Activated T-cell treated with anti-CD3 and anti-CD28 coated beads for 4 hours (primary cell): Measurements from ENCODE around the gene GRID1.

Experiments
- DNase-seq: peaks from one replicate; pipeline ENCODE4 v3.0.0-alpha.2; 2020

Gene GRID1

DNA sequence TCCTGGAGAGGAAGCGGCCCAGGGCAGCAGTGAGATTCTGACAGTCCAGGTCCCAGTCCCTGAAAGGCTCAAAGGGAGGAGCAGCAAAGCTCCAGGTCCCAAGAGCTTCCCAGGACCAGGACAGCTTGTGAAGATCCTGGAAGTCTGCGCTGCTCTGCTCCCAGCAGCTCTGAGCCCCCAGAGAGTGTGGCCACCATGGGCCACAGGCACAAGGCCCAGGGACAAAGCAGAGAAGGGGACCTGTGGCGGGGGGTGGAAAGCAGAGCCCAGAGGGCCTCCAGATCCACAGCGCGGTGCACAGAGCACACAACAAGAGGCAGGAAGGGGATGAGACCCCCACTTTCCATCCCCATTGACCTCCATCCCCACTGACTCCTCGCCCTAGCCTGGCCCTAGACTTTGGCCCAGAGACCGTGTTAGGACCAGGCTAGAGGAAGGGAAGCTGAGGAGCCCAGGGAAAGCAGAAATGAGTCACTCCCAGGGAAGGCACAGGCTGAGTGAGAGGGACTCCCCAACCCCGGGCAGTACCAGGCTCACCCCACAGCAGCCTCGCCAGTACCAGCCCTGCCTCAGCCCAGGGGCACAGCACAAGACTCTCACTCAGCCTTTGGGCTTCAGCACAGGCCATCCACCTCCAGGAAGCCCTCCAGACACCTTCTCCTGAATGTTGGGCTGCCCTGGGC lies 75.5 kb downstream of the GRID1 start:
- DNase-seq, result no peak

DNA sequence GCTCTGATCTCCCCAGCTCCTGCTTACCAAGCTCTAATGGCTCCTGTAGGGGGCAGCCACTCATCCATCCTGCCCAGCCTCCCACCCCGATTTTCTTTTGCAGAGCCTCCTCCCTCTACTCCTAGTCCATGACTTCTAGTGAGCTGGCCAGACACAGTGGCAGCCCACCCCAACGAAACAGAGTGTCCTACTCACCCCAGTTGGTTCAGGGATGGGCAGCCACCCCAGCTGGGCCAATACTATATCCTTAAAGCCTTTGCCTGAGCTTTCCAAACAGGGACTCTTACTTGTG lies 77.1 kb downstream of the GRID1 start:
- no peak for DNase-seq

DNA sequence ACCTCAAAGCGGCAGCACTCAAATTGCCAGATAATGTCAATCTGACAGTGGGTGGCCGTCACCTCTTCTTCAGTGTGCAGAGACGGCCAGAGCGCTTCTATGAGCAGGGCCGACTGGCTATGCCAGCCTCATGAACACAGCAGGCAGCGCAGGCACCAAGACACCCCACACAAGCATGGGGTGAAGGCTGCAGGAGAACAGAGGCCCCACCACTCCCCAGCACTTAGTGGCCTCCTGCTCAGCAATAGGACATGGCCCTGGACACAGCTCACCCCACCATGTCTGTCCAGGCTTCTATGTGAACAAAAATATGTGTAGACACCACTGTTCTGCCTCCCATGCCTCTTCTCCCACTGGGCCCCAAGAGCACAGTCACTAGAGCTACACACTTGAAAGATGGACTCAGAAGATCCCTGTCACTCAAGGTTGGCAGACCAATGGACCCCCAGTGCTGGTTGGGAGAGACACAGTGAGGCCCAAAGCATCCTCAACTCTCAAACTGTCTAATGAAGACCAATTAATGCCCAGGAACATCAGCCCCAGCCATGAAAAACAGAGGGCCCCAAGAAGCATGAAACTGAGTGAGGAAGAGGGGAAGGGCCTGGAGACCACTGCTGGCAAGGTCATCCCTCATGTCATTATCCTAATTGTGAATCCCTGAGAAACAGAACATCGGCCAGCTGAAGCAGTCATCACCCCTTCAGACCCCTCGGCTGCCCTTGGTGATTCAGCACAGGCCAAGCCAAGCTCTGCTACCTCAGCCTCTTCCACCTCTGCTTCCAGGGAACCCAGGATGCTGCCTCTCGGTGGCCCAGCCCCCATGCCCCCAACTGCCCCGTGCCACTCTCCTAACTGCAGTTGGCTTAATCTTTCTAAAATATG lies 77.7 kb downstream of the GRID1 start:
- DNase-seq, result no peak

DNA sequence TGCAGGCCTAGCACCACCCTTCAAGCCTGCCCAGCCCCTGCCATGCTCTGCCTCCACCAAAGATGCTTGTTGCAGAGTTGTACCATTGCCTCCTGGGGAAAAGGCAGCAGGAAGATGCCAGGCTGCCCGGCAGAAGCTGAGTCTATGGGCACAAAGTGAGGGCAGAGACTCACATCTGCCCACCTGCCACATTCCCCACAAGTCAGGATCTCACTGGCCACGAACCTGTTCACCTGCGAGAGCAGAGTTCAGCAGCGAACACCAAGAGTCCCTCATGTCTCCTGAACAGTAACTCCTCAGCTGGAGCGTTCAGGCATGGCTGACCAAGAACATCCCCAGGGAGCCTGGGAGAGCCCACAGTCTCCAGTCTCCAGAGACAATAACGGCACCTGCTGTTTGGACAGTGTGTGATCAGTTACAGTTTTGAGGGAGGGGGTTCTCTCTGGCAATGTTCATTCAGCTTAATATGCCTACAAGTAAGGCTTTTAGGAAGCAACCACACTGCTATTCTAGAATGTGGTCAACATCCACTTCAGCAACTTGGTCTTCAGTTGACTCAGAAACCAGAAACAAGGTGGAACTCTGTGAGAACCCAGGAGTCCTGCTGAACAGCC lies 78.5 kb downstream of the GRID1 start:
- DNase-seq, result no peak

DNA sequence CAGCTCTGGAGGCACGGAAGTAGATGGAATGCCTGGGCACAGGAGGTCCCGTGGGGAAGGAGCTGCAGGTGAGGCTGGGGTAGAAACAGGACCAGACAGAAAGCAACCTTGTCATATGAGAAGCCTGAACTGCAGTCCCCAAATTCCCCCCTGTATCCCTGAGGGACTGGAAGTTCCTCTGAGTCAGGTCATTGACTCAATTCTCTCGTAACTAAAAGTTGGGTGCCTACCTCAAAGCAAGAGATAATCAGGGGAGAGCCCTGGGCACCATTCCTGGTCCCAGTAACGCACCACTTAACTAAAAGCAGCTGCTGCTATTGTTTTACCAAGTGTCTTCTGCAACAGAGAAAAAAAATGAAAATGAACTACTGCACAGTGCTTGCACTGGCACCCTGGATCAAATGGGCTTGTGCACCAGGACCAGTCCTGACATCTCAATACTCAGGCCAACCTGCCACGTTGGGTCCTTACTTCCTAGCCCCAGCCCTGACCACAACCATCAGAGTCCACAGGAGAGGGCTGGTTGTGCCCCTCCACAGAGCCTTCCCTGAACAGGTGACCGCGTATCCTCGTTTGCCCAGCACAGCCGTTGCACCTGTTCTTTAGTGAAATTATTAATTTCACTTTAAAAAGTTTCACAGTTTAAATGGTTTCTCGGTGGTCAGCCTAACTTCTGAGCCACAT lies 79.3 kb downstream of the GRID1 start:
- no peak for DNase-seq

DNA sequence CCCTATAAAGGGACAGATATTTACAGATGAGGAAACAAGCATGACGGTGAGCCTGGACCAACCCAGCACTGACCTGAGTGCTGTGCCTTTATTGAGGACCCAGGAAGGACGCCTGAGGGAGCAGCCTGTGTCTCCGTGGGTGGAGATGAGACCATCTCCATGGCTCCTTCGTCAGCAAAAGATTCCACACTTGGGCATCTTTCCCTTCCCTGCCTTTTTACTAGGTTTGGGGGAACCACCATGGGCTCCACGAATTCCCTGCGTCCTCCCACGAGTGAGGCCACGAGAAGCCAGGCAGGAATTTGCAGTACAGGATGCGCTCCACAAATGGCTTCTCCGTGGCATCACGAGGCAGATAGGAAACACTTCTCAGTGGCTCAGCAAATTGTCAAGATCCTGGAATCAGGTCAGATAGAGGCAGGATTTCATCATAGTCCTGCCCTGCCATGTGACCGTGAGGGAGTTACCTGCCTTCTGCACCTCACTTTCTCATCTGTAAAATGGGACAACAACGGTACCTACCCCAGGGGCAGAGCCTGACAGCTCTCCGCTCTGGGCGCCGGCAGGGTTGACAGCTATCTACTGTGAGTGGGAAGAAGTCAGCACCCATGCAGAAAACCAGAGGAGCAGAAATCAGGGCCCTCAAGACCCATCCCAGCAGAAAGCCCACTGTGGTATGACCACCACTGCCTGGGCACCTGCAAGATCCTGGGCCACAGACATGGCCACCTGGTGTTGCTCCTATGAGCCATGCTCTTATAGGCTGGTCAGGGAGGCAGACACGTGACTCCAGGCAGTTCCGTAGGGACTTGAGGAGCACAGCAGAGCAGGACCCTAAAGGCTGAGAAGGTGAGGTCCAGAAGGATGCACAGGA lies 80.1 kb downstream of the GRID1 start:
- no peak for DNase-seq

DNA sequence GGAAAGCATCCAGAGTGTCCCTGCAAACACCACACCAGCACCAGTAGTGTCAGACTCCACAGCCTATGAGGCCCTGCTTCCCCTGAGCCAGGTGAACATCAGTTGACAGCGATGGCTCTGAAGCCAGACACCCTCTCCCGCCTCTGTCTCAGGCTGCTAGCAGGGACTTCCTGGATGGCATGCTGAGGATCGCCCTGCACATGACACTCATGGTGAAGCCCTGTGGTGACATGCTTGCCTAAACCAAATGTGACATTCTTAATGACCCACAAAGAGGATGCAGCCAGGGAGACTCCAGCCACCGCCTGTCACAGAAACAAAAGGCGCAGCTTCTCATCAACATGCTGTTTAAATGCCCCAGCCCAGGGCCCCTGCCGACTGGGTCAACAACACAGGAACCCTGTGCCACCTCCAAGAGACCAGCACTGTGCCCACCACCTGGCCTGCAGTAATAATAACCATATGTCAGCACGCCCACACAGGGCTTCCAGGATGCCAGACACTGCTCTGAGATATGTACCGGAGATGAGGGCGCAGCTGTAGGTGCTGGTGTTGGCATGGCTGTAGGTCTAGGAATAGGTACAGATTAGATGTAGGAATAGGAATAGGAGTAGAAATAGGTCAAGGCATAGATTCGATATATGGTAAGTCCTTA lies 81.3 kb downstream of the GRID1 start:
- DNase-seq, result no peak

DNA sequence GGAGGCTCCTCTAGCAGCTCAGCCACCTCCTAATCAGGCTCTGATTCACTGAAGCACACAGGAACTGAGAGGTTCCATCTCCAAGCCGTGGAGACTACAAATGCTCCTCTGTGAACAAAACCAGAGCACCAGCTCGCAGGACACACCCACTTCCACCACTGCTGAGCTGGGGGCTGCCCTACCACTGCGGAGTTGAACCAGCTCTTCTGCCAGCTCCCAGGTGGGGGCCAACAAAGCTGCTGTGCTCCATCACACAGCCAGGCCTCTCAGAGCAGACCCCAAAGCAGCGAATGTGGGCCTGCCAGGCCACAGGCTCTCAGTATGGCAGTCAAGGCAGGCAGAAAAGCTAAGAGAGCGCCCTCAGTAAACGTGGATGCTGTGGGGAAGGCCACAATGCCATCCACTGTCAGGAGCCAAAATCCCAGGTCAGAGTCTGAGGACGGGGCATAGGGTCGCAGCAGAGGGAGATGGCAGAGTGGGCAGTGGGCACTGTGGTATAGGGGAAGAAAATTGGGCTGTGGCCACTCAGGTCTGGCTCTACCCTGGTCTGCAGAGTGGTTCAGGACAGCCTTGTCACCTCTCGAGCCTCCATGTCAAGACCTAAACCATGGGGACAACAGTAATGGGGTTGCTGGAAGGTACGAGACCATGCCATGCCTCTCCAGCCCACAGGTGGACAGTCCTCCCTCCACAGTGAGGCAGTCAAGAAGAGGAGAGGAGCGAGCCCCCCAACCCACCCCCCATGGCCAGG lies 82.1 kb downstream of the GRID1 start:
- DNase-seq, result no peak

DNA sequence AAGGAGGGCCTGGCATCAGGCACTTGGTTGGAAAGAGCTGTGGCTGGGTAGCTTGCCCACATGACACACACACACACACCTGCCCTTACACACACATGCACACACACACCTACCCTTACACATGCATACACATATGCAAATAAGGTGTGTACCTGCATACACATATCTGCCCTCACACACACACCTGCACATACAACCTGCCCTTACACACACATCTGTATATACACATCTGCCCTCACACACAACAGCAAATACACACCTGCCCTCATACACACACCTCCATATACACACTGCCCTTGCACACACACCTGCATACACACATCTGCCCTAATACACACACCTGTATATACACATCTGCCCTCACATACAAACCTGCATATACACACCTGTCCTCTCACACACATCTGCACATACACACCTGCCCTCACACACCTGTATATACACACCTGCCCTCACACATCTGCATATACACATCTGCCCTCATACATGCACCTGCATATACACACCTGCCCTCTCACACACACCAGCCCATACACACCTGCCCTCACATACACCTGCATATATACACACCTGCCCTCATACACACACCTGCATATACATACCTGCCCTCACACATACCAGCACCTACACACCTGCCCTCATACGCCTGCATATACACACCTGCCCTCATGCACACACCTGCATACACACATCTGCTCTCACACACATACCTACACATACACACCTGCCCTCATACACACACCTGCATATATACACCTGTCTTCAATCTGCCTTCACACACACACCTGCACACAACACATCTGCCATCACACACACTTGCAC lies 82.9 kb downstream of the GRID1 start:
- no peak for DNase-seq

DNA sequence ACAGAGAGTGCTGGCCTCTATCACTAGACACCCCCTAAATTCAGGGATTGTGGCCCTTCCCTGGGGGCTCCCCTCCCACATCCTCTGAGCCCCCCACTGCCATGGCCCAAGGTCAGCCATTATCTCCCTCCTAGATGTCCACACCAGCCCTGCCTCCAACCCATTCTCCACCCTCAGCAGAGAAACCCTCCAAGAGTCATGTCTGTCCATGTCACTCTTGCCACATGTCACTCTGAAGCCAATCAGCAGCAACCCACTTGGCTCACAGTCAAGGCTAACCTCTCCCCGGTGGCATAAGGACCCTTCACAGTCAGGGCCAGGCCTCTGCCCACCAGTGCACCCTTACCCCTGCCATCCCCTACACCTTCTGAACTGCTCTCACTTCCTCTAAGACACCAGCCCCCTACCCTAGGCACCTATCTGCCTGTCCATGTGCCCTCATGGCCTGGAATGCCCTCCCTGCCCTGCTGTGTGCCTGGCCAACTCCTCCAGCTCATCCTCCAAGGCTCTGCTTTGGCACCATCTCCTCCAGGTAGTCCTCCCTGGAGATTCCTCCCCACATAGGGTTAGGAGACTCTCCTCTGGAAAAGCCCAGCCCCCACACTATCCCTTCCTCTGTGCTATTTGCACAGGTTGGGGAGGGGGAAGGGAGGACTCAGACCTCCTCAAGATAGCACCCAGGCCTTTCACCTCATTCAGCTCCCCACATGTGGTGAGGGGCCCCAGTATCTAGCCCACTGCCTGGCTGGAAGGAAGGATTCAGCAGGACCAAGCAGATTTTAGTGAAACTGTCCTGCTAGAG lies 83.7 kb downstream of the GRID1 start:
- no peak for DNase-seq

DNA sequence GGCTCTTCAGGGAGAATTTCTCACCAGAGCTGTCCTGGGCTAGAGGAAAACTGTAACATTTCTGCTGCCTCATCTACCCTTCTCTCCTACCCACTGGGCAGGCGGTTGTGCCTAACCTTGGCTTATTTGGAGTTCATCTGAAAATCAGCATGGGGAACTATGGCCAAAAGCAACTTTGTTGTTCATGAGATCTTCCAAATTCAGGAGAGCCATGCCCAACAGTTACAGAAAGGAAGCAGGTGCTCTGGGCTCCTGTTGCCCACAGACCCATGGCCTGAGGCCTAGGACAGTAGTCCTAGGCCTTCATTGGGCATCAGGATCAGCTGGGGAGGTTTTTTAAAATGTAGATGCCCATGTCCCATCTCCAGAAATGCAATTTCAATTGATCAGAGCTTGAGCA lies 85.2 kb downstream of the GRID1 start:
- no peak for DNase-seq

DNA sequence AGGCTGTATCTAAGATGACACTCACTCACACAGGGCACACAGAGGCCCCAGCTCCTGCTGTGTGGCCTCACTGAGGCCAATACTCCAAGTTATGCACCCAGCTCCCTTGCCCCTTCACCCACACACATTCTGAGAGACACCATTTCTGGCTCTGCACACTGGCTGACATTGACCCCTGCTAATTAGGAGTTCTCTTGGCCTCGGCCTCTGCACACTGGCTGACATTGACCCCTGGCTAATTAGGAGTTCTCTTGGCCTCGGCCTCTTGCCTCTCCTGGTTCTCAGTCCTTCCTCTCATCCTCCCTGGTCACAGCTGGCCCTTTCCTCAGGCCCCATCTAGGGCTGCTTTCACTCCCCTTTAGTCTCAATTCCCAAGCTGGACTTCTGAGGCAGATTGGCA lies 97.3 kb downstream of the GRID1 start:
- no peak for DNase-seq

DNA sequence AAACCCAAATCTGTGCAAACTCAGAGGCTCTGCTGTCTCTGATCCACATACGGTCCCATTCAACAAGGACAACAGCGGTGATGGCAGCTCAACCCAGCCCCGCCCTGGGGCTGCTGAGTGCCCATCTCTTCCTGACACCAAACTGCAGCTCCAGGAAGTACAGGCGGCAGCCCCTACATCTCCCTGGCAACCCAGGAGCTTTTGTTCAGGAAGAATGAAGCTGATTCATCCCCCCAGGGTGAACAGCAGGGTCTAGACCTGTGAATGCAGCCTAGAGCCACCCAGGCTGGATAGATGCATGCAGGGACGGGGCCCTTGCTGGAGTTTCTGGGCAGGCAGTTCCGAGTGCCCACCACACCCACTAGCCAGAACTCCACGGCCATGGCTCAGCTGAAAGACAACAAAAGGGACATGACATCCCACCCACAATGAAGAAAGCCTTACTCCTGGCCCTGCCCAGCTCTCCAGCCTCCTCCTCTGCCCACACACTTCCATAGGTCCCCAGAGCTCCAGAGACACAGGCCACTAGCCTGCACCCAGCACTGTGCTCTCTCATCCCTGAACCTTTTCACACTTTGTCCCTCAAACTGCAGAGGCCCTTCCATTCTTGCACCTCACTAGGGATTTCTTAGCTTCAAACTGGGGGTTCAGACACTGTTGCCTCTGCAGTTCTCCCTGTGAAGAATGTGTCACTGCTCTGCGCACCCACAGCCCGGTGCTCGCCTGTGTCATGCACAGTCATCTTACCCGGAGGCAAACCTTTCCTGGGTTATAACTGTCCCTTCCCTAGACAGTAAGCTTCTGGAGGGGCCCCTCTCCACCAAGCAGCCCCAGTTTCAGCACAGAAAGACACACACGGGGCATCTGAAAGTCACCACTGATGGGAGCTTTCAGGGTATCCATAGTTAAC lies 99.1 kb downstream of the GRID1 start:
- DNase-seq, result no peak

DNA sequence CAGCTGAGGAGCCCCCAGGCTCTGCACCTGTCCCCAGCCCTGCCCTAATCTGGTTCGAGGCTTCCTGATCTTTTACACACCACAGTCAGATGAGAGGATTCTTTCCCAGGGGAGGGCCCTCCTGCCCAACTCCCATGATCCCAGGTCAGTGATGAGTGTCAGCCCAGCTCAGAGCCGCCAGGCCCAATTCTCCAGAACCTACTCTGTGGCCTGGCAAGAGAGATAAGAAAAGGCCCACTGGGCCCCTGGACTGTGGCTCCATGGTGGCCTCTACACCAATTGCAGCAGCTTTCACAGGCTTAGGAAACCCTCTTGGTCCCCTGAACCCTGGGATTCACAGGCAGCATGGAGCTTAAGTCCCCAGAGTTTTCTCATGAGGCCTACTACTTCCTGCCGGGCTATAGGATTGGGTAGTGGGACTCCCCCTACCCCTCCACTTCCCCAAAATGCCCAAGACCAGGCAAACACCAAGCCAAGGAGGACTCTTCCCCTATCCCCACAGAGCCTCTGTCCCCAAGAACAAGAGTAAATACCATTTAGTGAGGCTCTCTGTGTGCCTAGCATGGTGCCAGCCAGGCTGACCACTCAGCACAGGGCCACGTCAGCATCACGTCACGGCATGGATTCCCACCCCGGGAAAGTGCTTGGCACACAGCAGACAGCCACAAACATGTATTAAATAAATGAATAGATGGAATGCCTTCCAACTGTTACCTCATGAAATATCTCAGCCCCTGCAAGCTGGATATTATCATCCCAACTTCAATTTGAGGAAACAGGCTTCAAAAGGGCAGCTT lies 100.0 kb downstream of the GRID1 start:
- no peak for DNase-seq

DNA sequence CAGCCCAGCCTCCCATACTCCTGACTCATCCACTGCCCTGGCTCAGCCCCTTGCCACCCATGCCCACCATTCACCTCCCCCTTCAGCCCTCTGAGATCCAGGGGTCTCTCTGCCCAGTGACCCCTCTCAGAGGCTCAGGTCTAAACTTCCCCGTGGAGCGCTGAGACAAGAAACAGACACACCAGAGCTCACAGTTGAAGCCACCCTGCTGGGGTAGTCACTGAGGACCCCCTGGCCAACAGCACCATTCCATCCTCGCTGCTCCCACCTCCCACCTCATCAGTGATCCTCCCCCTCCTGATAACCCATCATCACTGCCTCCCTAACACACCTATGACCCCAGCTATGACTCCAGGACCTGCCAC lies 100.7 kb downstream of the GRID1 start:
- no peak for DNase-seq

DNA sequence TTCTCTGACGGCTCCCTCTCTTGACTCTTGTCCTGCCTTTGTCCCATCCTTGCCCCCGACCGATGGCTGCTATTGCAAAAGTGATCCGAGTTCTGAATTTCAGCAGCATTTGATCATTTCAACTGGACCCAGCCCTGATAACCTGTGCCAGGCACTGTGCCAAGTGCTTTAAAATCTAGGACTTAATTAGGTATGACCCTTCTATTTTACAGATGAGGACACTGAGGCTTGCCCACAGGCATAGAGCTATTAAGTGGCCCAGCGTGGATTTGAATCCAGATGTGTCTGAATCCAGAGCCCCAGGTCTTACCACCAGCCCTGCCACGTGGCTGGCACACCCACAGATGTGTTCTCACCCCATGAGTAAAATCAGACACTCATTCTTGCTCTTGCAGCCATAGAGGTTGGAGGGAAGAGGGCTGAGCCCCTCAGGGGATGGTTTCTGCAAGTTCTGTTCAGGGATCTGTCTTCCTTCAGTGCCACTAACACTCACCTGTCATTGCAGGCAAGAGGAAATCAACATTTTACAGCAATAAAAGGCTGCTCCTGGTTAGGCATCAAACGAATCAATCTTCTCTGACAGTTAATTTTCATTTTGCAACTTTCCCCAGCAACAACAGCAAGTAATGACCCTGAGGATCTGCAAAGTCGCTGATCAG lies 101.2 kb downstream of the GRID1 start:
- DNase-seq, result no peak
